Activated CD8-positive, alpha-beta memory T cell treated with anti-CD3 and anti-CD28 coated beads, Interleukin-2, amount 50 U/mL, for 48 hours (primary cell): ENCODE results near the gene TMEM239.

ENCODE experiments used
- DNase-seq: peaks from one replicate; pipeline ENCODE4 v3.0.0-alpha.2; 2020

The TMEM239 gene

DNA sequence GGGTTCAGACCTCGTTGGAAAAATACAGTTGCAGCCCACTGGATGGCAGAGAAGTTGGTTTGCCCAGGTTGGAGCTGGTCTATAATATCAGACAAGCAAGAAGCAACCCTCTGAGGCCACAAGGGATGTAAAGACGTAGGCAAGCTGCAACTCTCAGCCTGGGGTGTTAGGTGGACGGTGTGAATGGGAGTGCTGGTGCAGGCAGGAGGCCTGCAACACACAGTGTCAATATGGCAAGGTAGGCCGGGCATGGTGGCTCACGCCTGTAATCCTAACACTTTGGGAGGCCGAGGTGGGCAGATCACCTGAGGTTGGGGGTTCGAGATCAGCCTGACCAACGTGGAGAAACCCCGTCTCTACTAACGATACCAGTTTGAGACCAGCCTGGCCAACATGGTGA lies 34.9 kb downstream of the TMEM239 start:
- peak; percentile 49 for DNase-seq

DNA sequence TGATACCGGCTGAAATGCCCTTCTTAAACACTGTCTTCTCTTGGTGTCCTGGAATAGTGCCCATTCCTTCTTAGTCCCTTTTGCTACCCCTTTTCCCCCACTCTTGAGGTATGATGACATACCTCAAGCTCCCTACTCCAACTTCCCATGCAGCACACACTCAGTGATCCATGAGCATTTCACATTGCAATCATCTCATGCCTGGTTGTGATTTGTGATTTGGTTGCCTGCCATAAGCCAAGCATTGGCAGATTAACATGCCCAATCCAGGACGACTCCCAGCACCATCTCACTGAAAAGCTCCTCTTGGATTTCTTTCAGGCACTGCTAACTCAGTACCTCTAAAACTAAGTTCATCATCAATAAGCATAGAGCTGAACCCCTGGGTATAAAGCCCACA lies 42.4 kb downstream of the TMEM239 start:
- DNase-seq, result no peak

DNA sequence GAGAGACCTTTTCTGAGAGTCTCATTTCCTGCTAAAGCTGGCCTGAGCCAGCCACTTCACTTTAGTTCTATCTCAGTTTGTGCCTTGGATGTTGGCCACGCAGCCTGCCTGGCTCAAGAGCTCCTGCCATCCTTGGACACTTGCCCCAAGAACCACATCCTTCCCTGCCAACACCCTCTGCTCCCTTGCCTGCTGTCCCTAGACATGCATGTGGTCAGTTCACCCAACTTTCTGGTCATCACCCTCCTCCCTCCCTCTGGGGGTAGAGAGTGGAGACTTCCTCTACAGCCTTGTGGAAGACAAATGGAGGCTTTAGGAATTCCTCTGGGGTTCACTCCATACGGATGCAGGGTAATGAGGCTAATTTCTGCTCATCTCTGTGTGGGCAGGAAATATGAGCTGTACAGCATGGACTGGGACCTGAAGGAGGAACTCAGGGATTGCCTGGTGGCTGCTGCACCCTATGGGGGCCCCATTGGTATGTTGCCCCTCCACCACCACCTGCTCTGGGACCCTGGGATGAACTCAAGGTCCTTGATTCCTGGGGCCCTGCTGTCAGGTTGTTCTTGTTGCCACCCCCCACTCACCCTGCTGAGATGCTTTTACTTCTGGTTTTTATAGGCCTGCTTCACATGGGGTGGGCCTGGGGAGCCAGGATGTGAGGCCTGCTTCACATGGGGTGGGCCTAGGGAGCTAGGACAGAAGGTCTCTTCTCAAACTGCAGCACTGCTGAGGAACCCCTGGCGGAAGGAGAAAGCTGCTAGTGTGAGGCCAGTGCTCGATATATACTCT lies 43.4 kb downstream of the TMEM239 start:
- DNase-seq, result no peak

GRCh38 chr20:2864626-2865025 lies 48.5 kb downstream of the TMEM239 start:
- DNase-seq, result no peak

- no peak for DNase-seq
Observed at GRCh38 chr20:2865101-2865500, 48.9 kb downstream of the TMEM239 start.

GRCh38 chr20:2865630-2866029 lies 49.5 kb downstream of the TMEM239 start:
- peak; percentile 80 for DNase-seq

GRCh38 chr20:2866236-2866635 lies 50.1 kb downstream of the TMEM239 start:
- DNase-seq, result peak; percentile 70

DNA sequence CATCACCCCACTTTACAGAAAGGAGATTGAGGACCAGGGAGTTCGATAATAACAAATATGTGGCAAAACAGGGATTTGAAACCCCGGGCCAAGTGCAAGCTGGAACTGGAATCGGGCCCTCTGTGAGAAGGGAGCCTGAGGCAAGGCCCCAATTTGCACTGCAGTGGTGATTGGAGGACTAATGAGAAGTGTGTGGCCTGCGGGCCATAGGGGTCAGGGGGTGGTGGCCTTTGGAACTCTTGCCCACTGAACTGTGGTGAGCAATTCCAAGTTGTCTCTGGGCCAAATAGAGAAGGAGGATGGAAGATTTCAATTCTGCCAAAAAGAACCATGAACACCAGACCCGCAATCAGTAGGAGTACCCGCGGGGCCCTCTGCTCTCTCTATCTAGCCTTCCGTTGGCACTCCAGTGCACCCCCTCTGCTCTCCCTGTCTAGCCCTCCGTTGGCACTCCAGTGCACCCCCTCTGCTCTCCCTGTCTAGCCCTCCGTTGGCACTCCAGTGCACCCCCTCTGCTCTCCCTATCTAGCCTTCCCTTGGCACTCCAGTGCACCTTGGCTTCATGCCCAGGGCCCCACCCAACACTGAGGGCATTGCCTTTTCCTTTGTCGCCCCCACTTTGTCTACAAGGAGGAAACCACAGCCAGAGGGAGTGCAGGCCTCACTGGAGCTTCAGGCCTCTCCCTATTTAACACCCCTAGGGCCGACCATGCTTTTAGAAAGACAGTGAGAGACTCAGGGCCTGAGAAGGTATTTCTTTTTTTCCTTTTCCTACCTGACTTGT lies 51.1 kb downstream of the TMEM239 start:
- DNase-seq, result no peak
